Neural cell (in vitro differentiated cells): ENCODE measurements around the gene PALM3. TPM values are rescaled to one million over a fixed set of nuclear protein-coding genes. Genes with fewer than 3 reads are reported as not detected.

Experiments used
- H2AFZ ChIP-seq: fragments of 200-600, 300-800 bp; sonication (generic), shearing (Covaris generic); 2 replicates; pipeline ENCODE4 v1.6.0; 2014; ENCODE audit warnings: low read depth, mild to moderate bottlenecking, antibody characterized with exemption, low read length, moderate library complexity
- H3F3A ChIP-seq: fragments of 200-600 bp; shearing (Covaris generic); 2 replicates; pipeline ENCODE4 v1.6.1; 2016; ENCODE audit warnings: mild to moderate bottlenecking, moderate library complexity, mixed read lengths, antibody characterized with exemption, low read length; ENCODE audit not compliant: insufficient read depth, poor library complexity, severe bottlenecking
- H3K27ac ChIP-seq: fragments of 200-600, 300-800 bp; sonication (generic), shearing (Covaris generic); 2 replicates; pipeline ENCODE4 v1.5.1; 2014; ENCODE audit warnings: mild to moderate bottlenecking, low read length, moderate library complexity
- H3K27me3 ChIP-seq: fragments of 300-800, 200-600 bp; sonication (generic), shearing (Covaris generic); 2 replicates; pipeline ENCODE4 v1.6.0; 2014; ENCODE audit warnings: mild to moderate bottlenecking, low read depth, low read length, moderate library complexity; ENCODE audit not compliant: insufficient read depth
- H3K36me3 ChIP-seq: fragments of 300-800, 200-600 bp; sonication (generic), shearing (Covaris generic); 2 replicates; pipeline ENCODE4 v1.5.1; 2014; ENCODE audit warnings: mild to moderate bottlenecking, antibody characterized with exemption, low read length, moderate library complexity; ENCODE audit not compliant: insufficient read depth
- H3K4me2 ChIP-seq: fragments of 300-800, 200-600 bp; sonication (generic), shearing (Covaris generic); 2 replicates; pipeline ENCODE4 v1.6.0; 2014; ENCODE audit warnings: mild to moderate bottlenecking, low read length
- H3K4me3 ChIP-seq: fragments of 300-800, 200-600 bp; sonication (generic), shearing (Covaris generic); 2 replicates; pipeline ENCODE4 v1.5.1; 2014; ENCODE audit warnings: mild to moderate bottlenecking, low read length, moderate library complexity
- H3K79me2 ChIP-seq: fragments of 200-600 bp; shearing (Covaris generic); replicated peaks from 2 replicates; pipeline ENCODE4 v1.6.0; 2014; ENCODE audit warnings: mild to moderate bottlenecking, low read length, moderate library complexity; ENCODE audit not compliant: insufficient read depth
- H3K9ac ChIP-seq: fragments of 300-800, 200-600 bp; sonication (generic), shearing (Covaris generic); 2 replicates; pipeline ENCODE4 v1.6.1; 2016; ENCODE audit warnings: mild to moderate bottlenecking, low read length, mixed read lengths
- H3K9me2 ChIP-seq: fragments of 200-600 bp; shearing (Covaris generic); 2 replicates; pipeline ENCODE4 v1.6.1; 2016; ENCODE audit warnings: mild to moderate bottlenecking, low read length, mixed read lengths; ENCODE audit not compliant: insufficient read depth
- H3K9me3 ChIP-seq: fragments of 200-600, 300-800 bp; sonication (generic), shearing (Covaris generic); 2 replicates; pipeline ENCODE4 v1.6.1; 2016; ENCODE audit warnings: mild to moderate bottlenecking, mixed run types, low read length, moderate library complexity, mixed read lengths
- H4K20me1 ChIP-seq: fragments of 200-600 bp; shearing (Covaris generic); 2 replicates; pipeline ENCODE4 v1.6.1; 2016; ENCODE audit warnings: mild to moderate bottlenecking, mixed run types; ENCODE audit not compliant: insufficient read depth
- EP300 ChIP-seq: fragments of 450-650 bp; conservative IDR thresholded peaks from 2 replicates; pipeline ENCODE4 v1.6.1; 2014; ENCODE audit warnings: antibody characterized with exemption, mild to moderate bottlenecking, moderate library complexity; ENCODE audit not compliant: poor library complexity, severe bottlenecking
- EZH2 ChIP-seq: fragments of 200-600, 300-800 bp; shearing (Covaris generic), sonication (generic); IDR thresholded peaks from 2 replicates; pipeline ENCODE4 v1.6.1; 2014; ENCODE audit warnings: antibody characterized with exemption, low read length, borderline replicate concordance, mild to moderate bottlenecking; ENCODE audit not compliant: insufficient read depth, poor library complexity, severe bottlenecking
- MXI1 ChIP-seq: fragments of 450-650 bp; conservative IDR thresholded peaks from 2 replicates; pipeline ENCODE4 v1.6.1; 2014; ENCODE audit warnings: antibody characterized with exemption, mild to moderate bottlenecking; ENCODE audit not compliant: poor library complexity, severe bottlenecking
- POLR2AphosphoS5 ChIP-seq: IDR thresholded peaks from 2 replicates; pipeline ENCODE4 v1.6.1; 2012
- RAD21 ChIP-seq: fragments of 450-650 bp; conservative IDR thresholded peaks from 2 replicates; pipeline ENCODE4 v1.6.1; 2014; ENCODE audit warnings: antibody characterized with exemption, mild to moderate bottlenecking, moderate library complexity
- SMC3 ChIP-seq: fragments of 450-650 bp; conservative IDR thresholded peaks from 2 replicates; pipeline ENCODE4 v1.6.1; 2014; ENCODE audit warnings: antibody characterized with exemption, mild to moderate bottlenecking, moderate library complexity; ENCODE audit not compliant: poor library complexity
- TAF1 ChIP-seq: IDR thresholded peaks from 2 replicates; pipeline ENCODE4 v1.6.1; 2012; ENCODE audit warnings: low read depth
- polyA plus RNA-seq: library from polyadenylated mRNA; depleted of rRNA; stranded (reverse); fragments of >200 nt; gene quantifications from 2 replicates; pipeline ENCODE4 v1.2.3, GENCODE V29; 2014
- TF ChIP-seq, protein P1 (sequence below): fragments of 450-650 bp; IDR thresholded peaks from 2 replicates; pipeline ENCODE4 v1.5.1; 2014; ENCODE audit warnings: antibody characterized with exemption, mild to moderate bottlenecking, moderate library complexity; ENCODE audit not compliant: poor library complexity, severe bottlenecking
- TF ChIP-seq, protein P2 (sequence below): IDR thresholded peaks from 2 replicates; pipeline ENCODE4 v1.6.1; 2012; ENCODE audit warnings: borderline replicate concordance

Gene PALM3
- polyA plus RNA-seq, 1 donor from 2014 or later: 0.33 TPM

DNA sequence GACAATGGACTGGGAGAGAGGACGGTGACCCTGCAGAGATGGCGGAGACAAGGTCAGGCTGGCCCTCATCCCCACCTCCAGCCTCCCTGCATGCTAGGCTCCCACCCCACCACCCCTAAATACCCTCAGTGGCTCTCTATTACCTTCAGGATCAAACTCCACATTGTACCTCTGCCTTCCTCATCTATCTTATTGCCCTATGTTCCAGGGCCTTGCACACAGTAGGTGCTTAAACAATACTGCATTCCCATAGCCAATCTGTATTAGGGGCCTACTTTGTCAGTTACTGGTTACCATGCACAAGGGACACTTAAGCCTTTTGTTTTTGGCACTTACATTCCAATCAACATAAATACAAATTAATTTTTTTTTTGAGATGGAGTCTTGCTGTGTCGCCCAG lies 6.5 kb downstream of the PALM3 start:
- H3K4me2 ChIP-seq: no peak overlapping the region
- no peaks in the 10 kb centered on the region for H3K36me3 ChIP-seq
- H4K20me1 ChIP-seq: no peaks in the 10 kb centered on the region
- TF ChIP-seq RAD21: no peak
- no peak for TF ChIP-seq MXI1
- TF ChIP-seq, protein P1, sequence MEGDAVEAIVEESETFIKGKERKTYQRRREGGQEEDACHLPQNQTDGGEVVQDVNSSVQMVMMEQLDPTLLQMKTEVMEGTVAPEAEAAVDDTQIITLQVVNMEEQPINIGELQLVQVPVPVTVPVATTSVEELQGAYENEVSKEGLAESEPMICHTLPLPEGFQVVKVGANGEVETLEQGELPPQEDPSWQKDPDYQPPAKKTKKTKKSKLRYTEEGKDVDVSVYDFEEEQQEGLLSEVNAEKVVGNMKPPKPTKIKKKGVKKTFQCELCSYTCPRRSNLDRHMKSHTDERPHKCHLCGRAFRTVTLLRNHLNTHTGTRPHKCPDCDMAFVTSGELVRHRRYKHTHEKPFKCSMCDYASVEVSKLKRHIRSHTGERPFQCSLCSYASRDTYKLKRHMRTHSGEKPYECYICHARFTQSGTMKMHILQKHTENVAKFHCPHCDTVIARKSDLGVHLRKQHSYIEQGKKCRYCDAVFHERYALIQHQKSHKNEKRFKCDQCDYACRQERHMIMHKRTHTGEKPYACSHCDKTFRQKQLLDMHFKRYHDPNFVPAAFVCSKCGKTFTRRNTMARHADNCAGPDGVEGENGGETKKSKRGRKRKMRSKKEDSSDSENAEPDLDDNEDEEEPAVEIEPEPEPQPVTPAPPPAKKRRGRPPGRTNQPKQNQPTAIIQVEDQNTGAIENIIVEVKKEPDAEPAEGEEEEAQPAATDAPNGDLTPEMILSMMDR: no peak
- TF ChIP-seq, protein P2, sequence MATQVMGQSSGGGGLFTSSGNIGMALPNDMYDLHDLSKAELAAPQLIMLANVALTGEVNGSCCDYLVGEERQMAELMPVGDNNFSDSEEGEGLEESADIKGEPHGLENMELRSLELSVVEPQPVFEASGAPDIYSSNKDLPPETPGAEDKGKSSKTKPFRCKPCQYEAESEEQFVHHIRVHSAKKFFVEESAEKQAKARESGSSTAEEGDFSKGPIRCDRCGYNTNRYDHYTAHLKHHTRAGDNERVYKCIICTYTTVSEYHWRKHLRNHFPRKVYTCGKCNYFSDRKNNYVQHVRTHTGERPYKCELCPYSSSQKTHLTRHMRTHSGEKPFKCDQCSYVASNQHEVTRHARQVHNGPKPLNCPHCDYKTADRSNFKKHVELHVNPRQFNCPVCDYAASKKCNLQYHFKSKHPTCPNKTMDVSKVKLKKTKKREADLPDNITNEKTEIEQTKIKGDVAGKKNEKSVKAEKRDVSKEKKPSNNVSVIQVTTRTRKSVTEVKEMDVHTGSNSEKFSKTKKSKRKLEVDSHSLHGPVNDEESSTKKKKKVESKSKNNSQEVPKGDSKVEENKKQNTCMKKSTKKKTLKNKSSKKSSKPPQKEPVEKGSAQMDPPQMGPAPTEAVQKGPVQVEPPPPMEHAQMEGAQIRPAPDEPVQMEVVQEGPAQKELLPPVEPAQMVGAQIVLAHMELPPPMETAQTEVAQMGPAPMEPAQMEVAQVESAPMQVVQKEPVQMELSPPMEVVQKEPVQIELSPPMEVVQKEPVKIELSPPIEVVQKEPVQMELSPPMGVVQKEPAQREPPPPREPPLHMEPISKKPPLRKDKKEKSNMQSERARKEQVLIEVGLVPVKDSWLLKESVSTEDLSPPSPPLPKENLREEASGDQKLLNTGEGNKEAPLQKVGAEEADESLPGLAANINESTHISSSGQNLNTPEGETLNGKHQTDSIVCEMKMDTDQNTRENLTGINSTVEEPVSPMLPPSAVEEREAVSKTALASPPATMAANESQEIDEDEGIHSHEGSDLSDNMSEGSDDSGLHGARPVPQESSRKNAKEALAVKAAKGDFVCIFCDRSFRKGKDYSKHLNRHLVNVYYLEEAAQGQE: no peak
- TF ChIP-seq EZH2: no peak
- TF ChIP-seq POLR2AphosphoS5: no peak
- TF ChIP-seq SMC3: no peak
- TF ChIP-seq EP300: no peak
- no peak for TF ChIP-seq TAF1
- H3K9me3 ChIP-seq: no peaks in the 10 kb centered on the region
- H3K9ac ChIP-seq: no peak overlapping the region
- H3F3A ChIP-seq: no peaks in the 10 kb centered on the region
- no peaks in the 10 kb centered on the region for H3K79me2 ChIP-seq
- no peak overlapping the region for H2AFZ ChIP-seq
- H3K4me3 ChIP-seq: no peak overlapping the region
- H3K27me3 ChIP-seq: peaks cover 18% of the 10 kb centered on the region
- H3K27ac ChIP-seq: no peak overlapping the region
- H3K9me2 ChIP-seq: no peaks in the 10 kb centered on the region

DNA sequence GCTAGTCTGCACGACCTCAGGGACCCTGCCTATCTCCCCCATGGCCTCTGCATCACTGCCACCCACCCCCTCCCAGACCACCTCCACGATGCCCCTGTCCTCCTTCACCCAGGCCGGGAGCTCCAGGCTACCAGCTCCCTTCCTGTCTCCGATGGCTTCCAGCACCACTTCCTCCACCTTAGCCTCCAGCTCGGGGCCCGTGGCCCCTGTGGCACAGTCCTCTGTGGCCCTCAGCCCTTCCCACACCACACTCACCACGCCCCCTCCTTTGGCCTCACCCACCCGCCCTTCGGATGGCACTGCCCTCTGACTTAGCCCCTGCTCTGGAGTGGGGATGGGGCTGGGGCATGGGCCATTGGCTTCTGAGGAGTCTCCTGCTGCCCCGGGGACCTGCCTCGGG lies 7.2 kb downstream of the PALM3 start:
- Histone ChIP-seq H3K9me2 (no peaks in the 10 kb centered on the region), H2AFZ (no peak overlapping the region), H3K4me3 (no peak overlapping the region), H3K4me2 (no peak overlapping the region), H3K27ac (no peak overlapping the region), H3F3A (no peaks in the 10 kb centered on the region), H3K79me2 (no peaks in the 10 kb centered on the region), H4K20me1 (no peaks in the 10 kb centered on the region), H3K9ac (no peak overlapping the region), H3K27me3 (peaks cover 15% of the 10 kb centered on the region), H3K36me3 (no peaks in the 10 kb centered on the region), H3K9me3 (no peaks in the 10 kb centered on the region)
- TF ChIP-seq EP300: no peak
- no peak for TF ChIP-seq SMC3
- no peak for TF ChIP-seq RAD21
- no peak for TF ChIP-seq TAF1
- no peak for TF ChIP-seq MXI1
- TF ChIP-seq, protein P2: no peak
- no peak for TF ChIP-seq EZH2
- no peak for TF ChIP-seq POLR2AphosphoS5
